HuH-7.5 (cell line): ENCODE measurements around the gene DNAH5.

Experiments used
- DNase-seq: peaks from one replicate; pipeline ENCODE4 v3.0.0; 2011; ENCODE audit warnings: low spot score

The DNAH5 gene

DNA sequence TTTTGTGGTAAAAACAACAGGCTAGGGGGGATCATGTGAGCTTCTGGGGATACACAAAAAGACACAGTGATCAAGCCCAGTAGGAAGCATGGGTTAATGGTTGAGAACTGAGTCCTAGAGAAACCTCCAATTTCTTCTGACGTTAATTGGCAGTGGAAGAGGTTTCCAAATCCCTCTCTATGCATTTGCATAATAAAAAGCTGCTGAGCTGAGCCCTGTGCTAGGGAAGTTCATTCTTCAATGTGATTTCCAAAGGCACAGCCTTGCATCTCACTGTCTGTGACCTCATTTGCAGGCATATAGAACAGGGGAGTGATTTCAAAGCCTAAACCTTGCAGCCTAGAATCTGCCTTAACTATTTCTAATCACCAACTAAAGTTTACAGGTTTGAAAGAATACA, 812 bp downstream of the DNAH5 start:
- DNase-seq: no peak

DNA sequence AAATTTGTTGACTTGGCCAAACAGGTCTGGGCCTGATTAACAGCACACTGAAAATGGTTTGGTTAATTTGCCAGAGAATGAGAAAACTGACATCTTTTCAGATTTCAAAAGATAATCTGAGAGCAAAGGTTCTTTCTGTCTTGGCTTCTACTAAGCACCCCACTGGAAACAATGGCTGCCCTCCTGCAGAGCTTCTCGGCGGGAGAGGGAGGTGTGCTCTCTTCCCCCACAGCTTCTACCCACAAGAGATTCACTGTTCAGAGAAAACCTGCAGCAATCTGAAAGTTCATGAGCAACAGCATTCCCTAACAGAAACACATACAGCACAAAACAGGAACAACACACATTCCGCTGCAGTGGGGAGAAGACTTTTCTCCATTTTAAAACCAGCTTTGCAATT, 3.0 kb downstream of the DNAH5 start:
- DNase-seq: no peak

GRCh38 chr5:13939638-13940037, 4.8 kb downstream of the DNAH5 start:
- no peak for DNase-seq

- no peak for DNase-seq
Observed at GRCh38 chr5:13934921-13935320, 9.6 kb downstream of the DNAH5 start.

GRCh38 chr5:13934125-13934524, 10.4 kb downstream of the DNAH5 start:
- no peak for DNase-seq

DNA sequence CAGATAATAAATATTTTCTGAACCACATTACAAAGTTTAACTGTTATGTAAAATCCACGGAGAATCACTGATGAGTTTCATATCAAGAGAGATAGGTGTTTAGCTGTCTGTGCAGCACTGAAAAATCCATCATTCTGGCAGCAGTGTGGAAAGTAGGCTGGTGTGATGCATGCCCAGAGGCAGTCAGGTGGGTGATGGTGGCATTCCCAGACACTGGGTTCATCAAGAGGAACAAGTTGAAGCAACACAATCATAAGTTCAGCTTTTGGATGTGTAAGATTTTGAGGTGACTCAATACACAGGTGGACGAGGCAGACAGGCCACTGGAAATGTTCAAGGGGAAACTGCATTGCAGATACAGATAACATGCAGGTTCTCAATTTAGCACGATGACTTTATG, 11.9 kb downstream of the DNAH5 start:
- DNase-seq: no peak

GRCh38 chr5:13932011-13932410, 12.5 kb downstream of the DNAH5 start:
- DNase-seq: no peak

- no peak for DNase-seq
Observed at GRCh38 chr5:13930541-13931171, 13.8 kb downstream of the DNAH5 start.

DNA sequence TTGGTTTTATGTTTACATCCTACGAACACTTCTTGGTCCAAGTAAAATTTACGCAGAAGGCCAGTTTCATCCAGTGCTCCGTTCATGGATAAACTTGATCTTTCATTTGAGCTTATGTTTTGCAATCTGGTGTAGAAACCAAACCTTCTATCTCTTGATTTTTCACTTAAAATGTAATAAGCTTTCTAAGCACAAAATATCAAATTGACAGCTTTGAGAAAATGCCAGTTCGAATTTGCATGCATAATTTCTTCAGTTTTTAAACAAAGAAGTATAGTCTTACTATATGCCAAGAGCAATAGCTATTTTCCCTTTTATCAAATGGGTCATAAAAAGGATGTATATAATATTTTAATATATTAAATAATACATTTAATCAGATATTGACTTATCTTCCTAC, 17.8 kb downstream of the DNAH5 start:
- DNase-seq: no peak

- DNase-seq: no peak
Observed at GRCh38 chr5:13921578-13921977, 22.9 kb downstream of the DNAH5 start.

GRCh38 chr5:13919786-13920185, 24.7 kb downstream of the DNAH5 start:
- no peak for DNase-seq

GRCh38 chr5:13919087-13919486, 25.4 kb downstream of the DNAH5 start:
- DNase-seq: no peak

- no peak for DNase-seq
Observed at GRCh38 chr5:13917061-13917460, 27.4 kb downstream of the DNAH5 start.

DNA sequence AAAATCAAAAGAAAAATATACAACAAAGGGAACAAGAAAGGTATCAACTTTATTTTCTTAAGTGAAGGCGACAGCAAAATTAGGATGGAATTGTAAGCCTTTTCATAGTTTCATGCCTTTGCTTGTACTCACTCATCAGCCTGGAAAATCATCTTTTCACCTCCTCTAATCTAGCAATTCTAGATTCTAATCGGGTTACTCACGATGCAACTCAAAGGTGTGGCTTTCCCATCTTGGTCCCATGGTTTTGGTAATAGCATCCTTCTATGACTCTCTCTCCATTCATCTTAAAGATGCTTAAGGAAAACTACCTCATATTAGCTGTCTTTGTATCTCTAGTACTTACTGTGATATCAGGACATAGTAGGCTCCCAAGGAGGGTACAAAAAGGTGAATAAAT, 30.5 kb downstream of the DNAH5 start:
- no peak for DNase-seq

DNA sequence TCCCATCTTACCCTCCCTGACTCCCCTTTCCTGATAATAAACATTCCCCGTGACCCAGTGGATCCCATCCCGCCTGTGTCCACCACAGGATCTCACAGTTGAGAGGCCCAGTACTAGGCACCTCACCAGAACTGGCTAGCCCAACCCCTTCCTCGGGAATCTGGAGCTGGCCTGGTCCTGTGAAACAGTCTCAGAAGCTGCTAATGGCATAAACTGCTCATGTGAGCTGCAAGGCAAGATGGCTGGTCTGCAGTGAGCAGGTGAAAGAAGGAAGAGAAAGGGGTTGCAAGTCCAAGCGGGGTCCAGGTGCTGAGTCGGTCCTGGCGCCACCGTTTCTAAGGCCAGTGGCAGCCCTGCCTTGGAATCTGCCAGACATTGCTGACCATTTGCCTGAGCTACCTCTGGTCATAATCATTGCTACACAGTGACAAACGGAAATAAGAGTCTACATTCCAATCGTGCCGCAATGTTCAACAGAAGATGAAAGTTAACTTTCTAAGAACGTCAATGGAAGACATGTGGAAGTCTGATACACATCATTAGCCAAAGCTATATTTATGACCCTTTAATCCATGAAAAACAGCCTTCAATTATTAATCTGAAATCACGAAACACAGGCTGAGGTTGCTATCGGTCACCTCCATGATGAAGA, 33.7 kb downstream of the DNAH5 start:
- DNase-seq: no peak

DNA sequence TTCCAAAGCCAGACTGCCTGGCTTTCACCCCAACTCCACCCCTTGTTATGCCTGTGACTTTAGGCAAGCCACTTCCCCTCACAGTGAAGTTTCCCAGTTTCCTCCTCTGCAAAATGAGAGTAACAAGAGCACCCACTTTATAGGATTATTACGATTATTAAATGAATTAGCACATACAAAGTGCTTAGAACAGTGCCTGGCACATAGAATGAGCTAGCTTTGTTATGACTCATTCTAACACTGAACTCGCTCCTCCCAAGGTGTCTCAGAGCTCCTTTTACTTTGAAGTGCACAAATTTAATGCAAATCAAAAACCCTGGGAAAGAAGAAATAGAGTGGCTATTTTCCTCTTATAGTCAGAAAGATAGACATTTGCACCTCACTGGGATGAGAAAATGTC, 34.3 kb downstream of the DNAH5 start:
- DNase-seq: no peak

DNA sequence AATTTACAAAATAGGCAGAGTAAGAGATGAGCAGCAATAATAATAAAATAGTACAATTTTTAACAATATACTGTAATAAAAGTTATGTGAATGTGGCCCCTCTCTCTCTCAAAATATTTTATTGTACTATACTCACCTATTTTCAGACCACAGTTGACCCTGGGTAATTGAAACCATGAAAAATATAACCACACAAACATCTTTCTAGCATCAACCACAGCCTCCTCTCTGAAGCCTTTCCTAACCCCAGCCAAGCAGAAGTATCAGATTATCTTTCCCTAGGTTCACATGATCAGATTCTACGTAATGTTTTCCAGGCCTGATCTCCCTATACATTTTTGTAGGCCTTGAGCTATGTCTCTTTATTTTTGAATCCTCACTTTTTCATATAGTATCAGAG, 35.2 kb downstream of the DNAH5 start:
- DNase-seq: no peak

DNA sequence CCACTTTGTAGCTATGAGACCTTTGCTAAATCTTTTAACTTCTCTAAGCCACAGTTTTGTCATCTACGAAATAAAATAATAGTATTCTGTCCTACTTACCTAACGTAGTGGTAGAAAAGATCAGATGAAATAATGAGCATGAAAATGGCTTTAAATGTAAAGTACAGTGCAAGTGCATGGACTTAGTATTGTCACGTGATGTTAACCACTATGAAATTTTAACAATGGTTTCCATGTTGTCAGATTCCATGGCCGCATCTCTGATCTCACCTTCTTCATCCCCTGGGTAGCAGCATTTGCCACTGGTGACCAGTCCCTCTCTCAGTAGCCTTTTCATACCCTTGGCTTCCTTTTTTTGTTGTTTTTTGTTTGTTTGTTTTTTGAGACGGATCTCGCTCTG, 45.9 kb downstream of the DNAH5 start:
- no peak for DNase-seq

DNA sequence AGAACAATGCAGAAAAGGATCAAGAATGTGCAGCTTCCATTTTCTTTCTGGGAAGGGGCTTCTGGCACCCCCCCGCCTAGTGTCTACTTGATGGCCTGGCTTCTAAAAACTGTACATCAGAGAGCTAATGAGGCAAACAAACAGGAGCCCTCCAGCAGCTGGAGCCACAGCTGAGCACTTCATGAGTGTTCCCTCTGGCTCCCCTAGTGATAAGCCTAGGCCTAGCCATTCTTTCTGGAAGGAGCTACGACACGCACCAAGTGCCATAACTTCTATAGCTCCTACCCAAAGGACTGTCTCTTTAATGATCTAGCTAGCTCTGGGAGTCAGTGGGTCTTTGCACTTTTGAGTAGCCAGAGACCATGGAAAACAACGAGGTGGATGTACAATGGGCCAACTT, 66.1 kb downstream of the DNAH5 start:
- DNase-seq: no peak

DNA sequence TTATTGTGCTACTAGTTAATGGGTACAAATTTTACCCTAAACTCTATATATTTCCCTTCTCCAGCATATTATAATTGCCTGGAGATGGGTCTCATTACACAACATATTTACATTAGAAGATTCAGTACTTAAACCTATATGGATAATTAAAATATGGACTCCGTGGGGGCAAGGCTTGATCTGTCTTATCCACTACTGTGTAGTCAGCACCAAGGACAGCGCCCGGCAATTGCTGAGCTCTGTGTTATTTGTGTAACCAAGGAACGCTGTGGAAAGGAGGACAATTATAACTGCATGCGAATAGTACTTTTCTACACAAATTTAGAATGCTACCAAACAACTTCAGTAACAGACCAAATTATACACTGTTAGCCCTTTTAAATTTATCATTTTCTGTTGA, 77.7 kb downstream of the DNAH5 start:
- DNase-seq: no peak

DNA sequence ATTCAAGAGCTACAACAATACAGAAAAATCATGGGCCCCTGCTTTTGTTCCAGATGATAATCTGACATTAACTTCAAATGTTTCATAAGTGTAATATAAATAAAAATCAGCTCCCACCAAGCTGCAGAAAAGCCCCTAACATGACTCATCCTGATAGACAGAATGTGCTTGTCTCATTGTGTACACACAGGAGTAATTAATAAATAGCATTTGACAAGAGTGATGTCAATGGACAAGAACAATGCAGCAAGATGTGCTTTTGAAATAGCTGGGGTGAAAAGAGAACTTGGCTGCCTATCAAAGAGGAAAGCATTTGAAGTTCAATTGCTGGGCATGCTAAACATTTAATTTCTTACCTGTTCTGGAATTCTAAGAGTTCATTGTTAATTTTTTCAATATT, 79.2 kb downstream of the DNAH5 start:
- no peak for DNase-seq

GRCh38 chr5:13860146-13860545, 84.3 kb downstream of the DNAH5 start:
- no peak for DNase-seq

DNA sequence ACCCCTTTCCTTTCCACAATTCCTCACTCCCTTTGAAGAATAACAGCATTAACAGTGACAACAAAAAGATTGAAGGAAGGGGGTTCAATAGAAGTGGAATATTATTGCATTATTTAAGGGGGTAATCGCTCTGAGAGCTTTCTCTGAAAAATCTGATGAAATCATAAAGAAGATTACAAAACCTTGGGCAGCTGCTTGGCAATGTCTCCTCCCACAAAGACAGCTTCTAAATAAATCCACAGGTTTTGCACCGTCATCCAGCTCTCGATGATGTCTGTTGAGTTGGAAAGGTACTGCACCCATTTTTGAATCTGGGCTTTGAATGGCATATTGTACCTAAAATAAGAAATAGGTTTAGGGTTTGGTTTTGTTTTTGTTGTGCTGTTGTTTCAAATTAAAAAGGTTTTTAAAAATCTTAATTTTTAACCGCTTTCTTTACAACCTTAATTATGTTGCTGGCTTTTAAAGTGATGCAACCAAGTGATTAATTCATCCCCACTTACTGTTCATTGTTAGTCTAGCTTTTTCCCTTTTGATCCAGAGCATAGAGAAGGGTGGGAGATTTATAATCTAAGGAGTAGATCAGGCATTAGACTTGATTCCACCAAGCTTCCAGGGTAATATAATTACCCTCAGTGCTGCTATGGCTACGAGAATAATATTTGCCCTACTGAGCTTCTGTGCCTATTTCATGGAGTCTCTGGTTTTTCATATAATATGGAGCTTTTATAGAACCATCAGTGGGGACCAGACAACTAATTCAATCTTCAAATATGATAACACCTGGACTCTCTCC, 85.0 kb downstream of the DNAH5 start:
- no peak for DNase-seq
